GM23338 (cell line): ENCODE measurements around the gene RPS19BP1. TPM values are rescaled to one million over a fixed set of nuclear protein-coding genes. Genes with fewer than 3 reads are reported as not detected.

ENCODE experiments used
- ATAC-seq: fragments of 200-7000 bp; cut with Tn5 transposase; 3 replicates; pipeline ENCODE4 v1.9.1; 2020
- DNase-seq: peaks from one replicate; pipeline ENCODE4 v3.0.0-alpha.2; 2015; ENCODE audit warnings: low spot score
- H2AFZ ChIP-seq: fragments of 200-600 bp; sonication (generic); 2 replicates; pipeline ENCODE4 v1.8.0; 2016; ENCODE audit warnings: antibody characterized with exemption, mild to moderate bottlenecking, moderate library complexity
- H3F3A ChIP-seq: fragments of 200-600 bp; sonication (generic); replicated peaks from 2 replicates; pipeline ENCODE4 v1.8.0; 2017; ENCODE audit warnings: antibody characterized with exemption, mixed run types, low read depth
- H3K27ac ChIP-seq: fragments of 200-600 bp; sonication (generic); 2 replicates; pipeline ENCODE4 v1.6.1; 2016; ENCODE audit warnings: low read depth
- H3K27me3 ChIP-seq: fragments of 200-600 bp; sonication (generic); 2 replicates; pipeline ENCODE4 v1.8.0; 2016; ENCODE audit warnings: mild to moderate bottlenecking, mixed run types, moderate library complexity; ENCODE audit not compliant: insufficient read depth
- H3K36me3 ChIP-seq: fragments of 200-600 bp; sonication (generic); 2 replicates; pipeline ENCODE4 v1.8.0; 2016; ENCODE audit warnings: mild to moderate bottlenecking; ENCODE audit not compliant: insufficient read depth
- H3K4me1 ChIP-seq: fragments of 200-600 bp; sonication (generic); 2 replicates; pipeline ENCODE4 v1.8.0; 2016; ENCODE audit warnings: mild to moderate bottlenecking, moderate library complexity; ENCODE audit not compliant: insufficient read depth
- H3K4me2 ChIP-seq: fragments of 200-600 bp; sonication (generic); 2 replicates; pipeline ENCODE4 v1.7.1; 2017; ENCODE audit warnings: mixed run types
- H3K4me3 ChIP-seq: fragments of 200-600 bp; sonication (generic); 2 replicates; pipeline ENCODE4 v1.6.1; 2016; ENCODE audit warnings: mixed run types
- H3K79me2 ChIP-seq: fragments of 200-600 bp; sonication (generic); replicated peaks from 2 replicates; pipeline ENCODE4 v1.8.0; 2017; ENCODE audit warnings: mild to moderate bottlenecking; ENCODE audit not compliant: insufficient read depth
- H3K9me2 ChIP-seq: fragments of 200-600 bp; sonication (generic); 2 replicates; pipeline ENCODE4 v1.8.0; 2017; ENCODE audit not compliant: insufficient read depth
- H4K20me1 ChIP-seq: fragments of 200-600 bp; sonication (generic); replicated peaks from 2 replicates; pipeline ENCODE4 v1.8.0; 2017; ENCODE audit warnings: mild to moderate bottlenecking; ENCODE audit not compliant: insufficient read depth
- H3K27ac Mint-ChIP-seq: 2 replicates; pipeline ENCODE4 v1.8.0; 2020; ENCODE audit warnings: inconsistent platforms, mild to moderate bottlenecking, moderate library complexity, mixed read lengths
- H3K27me3 Mint-ChIP-seq: 3 replicates; pipeline ENCODE4 v1.8.0; 2022; ENCODE audit warnings: low read depth, mild to moderate bottlenecking, moderate library complexity, mixed read lengths, inconsistent platforms; ENCODE audit not compliant: insufficient read depth, poor library complexity
- H3K36me3 Mint-ChIP-seq: 3 replicates; pipeline ENCODE4 v1.8.0; 2021; ENCODE audit warnings: low read depth, mild to moderate bottlenecking, inconsistent platforms, moderate library complexity, mixed read lengths
- H3K4me1 Mint-ChIP-seq: 3 replicates; pipeline ENCODE4 v1.8.0; 2020; ENCODE audit warnings: mild to moderate bottlenecking, inconsistent platforms, mixed read lengths
- H3K4me3 Mint-ChIP-seq: 3 replicates; pipeline ENCODE4 v1.8.0; 2021; ENCODE audit warnings: moderate library complexity, mild to moderate bottlenecking, inconsistent platforms, mixed read lengths
- H3K9me3 Mint-ChIP-seq: 3 replicates; pipeline ENCODE4 v1.8.0; 2020; ENCODE audit warnings: moderate library complexity, mild to moderate bottlenecking, inconsistent platforms, mixed read lengths
- CREB1 ChIP-seq: fragments of 250-450 bp; sonication (Bioruptor Pico); IDR thresholded peaks from 2 replicates; pipeline ENCODE4 v1.5.0; 2020; ENCODE audit warnings: low read depth, mild to moderate bottlenecking, moderate library complexity
- CTCF ChIP-seq, 2 experiments: fragments of 200-600 bp in 1 of 2; sonication (generic) in 1 of 2; conservative IDR thresholded peaks; 2 replicates each; pipeline versions ENCODE4 v1.5.1 to v1.6.1; 2016 to 2017; ENCODE audit warnings: antibody characterized with exemption in 2 of 2, low read depth in 2 of 2, mild to moderate bottlenecking in 2 of 2, moderate library complexity in 1 of 2
- ETS1 ChIP-seq: IDR thresholded peaks from 2 replicates; pipeline ENCODE4 v1.6.1; 2016; ENCODE audit warnings: antibody characterized with exemption
- EZH2 ChIP-seq: fragments of 200-600 bp; sonication (generic); IDR thresholded peaks from one replicate; pipeline ENCODE4 v1.8.0; 2017; ENCODE audit warnings: antibody characterized with exemption, mild to moderate bottlenecking, low read depth; ENCODE audit not compliant: unreplicated experiment
- EZH2phosphoT487 ChIP-seq: fragments of 200-600 bp; sonication (generic); IDR thresholded peaks from one replicate; pipeline ENCODE4 v1.8.1; 2018; ENCODE audit warnings: antibody characterized with exemption; ENCODE audit not compliant: unreplicated experiment
- JUNB ChIP-seq: IDR thresholded peaks from one replicate; pipeline ENCODE4 v1.6.1; 2016; ENCODE audit warnings: antibody characterized with exemption; ENCODE audit not compliant: unreplicated experiment
- NANOG ChIP-seq: IDR thresholded peaks from 2 replicates; pipeline ENCODE4 v1.6.1; 2016; ENCODE audit warnings: antibody characterized with exemption, borderline replicate concordance
- POLR2AphosphoS5 ChIP-seq: IDR thresholded peaks from 2 replicates; pipeline ENCODE4 v1.6.1; 2016; ENCODE audit warnings: antibody characterized with exemption, low read depth
- REST ChIP-seq: IDR thresholded peaks from one replicate; pipeline ENCODE4 v1.6.1; 2018; ENCODE audit warnings: antibody characterized with exemption; ENCODE audit not compliant: unreplicated experiment
- STAT1 ChIP-seq: IDR thresholded peaks from one replicate; pipeline ENCODE4 v1.6.1; 2016; ENCODE audit warnings: antibody characterized with exemption; ENCODE audit not compliant: unreplicated experiment
- ZNF114 ChIP-seq: fragments of 250-450 bp; sonication (Bioruptor Pico); IDR thresholded peaks from 2 replicates; pipeline ENCODE4 v1.5.0; 2020; ENCODE audit warnings: mild to moderate bottlenecking, moderate library complexity
- ZNF331 ChIP-seq: fragments of 250-450 bp; sonication (Bioruptor Pico); IDR thresholded peaks from 2 replicates; pipeline ENCODE4 v1.5.0; 2020; ENCODE audit warnings: low read depth, mild to moderate bottlenecking, moderate library complexity
- ZNF462 ChIP-seq: fragments of 250-450 bp; sonication (Bioruptor Pico); IDR thresholded peaks from 2 replicates; pipeline ENCODE4 v1.5.0; 2020; ENCODE audit warnings: mild to moderate bottlenecking, moderate library complexity
- polyA plus RNA-seq: library from polyadenylated mRNA; unstranded; fragments of >200 nt; fragmentation: Nextera tagmentation; extraction: Ambion mirVana; gene quantifications from 2 replicates; pipeline ENCODE4 v1.2.1, GENCODE V29; 2016
- total RNA-seq: library from RNA; depleted of rRNA; stranded (reverse); fragments of >200 nt; shearing (Covaris generic); gene quantifications from 2 replicates; pipeline ENCODE4 v1.2.3, GENCODE V29; 2014

Gene RPS19BP1
- total and polyA plus RNA-seq, 2 experiments from 2014 or later, result 153 to 215 TPM

GRCh38 chr22:39530116-39530515, 2.4 kb downstream of the RPS19BP1 start:
- no peak overlapping the region for H3K4me3 ChIP-seq
- no peak overlapping the region for H3K4me2 ChIP-seq
- no peaks in the 10 kb centered on the region for H3K9me2 ChIP-seq
- Mint-ChIP-seq H3K36me3 (peaks cover 42% of the 10 kb centered on the region), H3K4me1 (peaks cover 60% of the 10 kb centered on the region), H3K27me3 (peaks cover 34% of the 10 kb centered on the region), H3K27ac (peak overlapping the region; percentile 16; the same call in 1 of the 2 replicates), H3K4me3 (peak overlapping the region; percentile 16; the same call in 1 of the 3 replicates), H3K9me3 (peaks cover 2% of the 10 kb centered on the region; the same call in 2 of the 3 replicates)
- H3K27ac ChIP-seq, result peak overlapping the region; percentile 50; the same call in 1 of the 2 replicates
- no peaks in the 10 kb centered on the region for H3K27me3 ChIP-seq
- peaks cover 21% of the 10 kb centered on the region for H3K79me2 ChIP-seq
- no peak for ATAC-seq
- peaks cover 10% of the 10 kb centered on the region for H3K36me3 ChIP-seq
- DNase-seq, result no peak
- TF ChIP-seq EZH2phosphoT487 (no peak), NANOG (no peak), REST (no peak), ETS1 (no peak), EZH2 (no peak), STAT1 (no peak), ZNF114 (CRISPR knock-in tag) (no peak), POLR2AphosphoS5 (no peak), ZNF462 (CRISPR knock-in tag) (no peak), ZNF331 (CRISPR knock-in tag) (no peak), CREB1 (CRISPR knock-in tag) (no peak), JUNB (no peak), CTCF (conservative IDR thresholded peaks at IDR 0.05; ENCODE audit: low read depth in 2 of 2) (no peak)
- peaks cover 45% of the 10 kb centered on the region for H3F3A ChIP-seq
- no peak overlapping the region for H2AFZ ChIP-seq
- peaks cover 32% of the 10 kb centered on the region for H4K20me1 ChIP-seq
- peaks cover 41% of the 10 kb centered on the region for H3K4me1 ChIP-seq
